ENCODE results near the gene LYPD8.
"Not testable (repeated sequence)": the region's sequence is repeated elsewhere in the genome, so short reads cannot be mapped to it uniquely, and the experiment has no call there.

Gene LYPD8

DNA sequence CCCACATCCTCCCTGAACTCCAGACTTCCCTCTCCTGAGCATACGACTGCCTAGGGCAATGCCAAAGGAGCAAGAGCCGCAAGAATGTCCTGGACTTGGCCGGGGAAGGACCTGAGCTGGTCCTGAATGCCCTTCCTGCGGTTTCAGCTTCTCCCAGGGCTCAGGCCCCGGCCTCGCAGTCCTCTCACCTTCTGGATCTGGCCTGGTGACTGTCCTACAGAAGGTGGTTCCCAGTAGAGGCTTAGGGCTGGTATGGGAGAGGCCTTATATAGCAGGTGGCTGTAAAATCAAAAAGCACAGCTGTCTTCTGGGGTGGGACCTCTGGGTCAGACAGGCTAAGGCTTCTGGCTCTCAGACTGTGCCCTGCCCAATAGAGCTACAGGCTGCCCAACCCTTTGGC lies at the start of gene LYPD8:
LYPD8 (minus strand) TSS at position 243 of the 400 bp plus-strand sequence. CDS start 4,678 bp downstream, outside the sequence.
- DNase-seq (ENCODE audit: low read depth in 2 of 2): no peak

DNA sequence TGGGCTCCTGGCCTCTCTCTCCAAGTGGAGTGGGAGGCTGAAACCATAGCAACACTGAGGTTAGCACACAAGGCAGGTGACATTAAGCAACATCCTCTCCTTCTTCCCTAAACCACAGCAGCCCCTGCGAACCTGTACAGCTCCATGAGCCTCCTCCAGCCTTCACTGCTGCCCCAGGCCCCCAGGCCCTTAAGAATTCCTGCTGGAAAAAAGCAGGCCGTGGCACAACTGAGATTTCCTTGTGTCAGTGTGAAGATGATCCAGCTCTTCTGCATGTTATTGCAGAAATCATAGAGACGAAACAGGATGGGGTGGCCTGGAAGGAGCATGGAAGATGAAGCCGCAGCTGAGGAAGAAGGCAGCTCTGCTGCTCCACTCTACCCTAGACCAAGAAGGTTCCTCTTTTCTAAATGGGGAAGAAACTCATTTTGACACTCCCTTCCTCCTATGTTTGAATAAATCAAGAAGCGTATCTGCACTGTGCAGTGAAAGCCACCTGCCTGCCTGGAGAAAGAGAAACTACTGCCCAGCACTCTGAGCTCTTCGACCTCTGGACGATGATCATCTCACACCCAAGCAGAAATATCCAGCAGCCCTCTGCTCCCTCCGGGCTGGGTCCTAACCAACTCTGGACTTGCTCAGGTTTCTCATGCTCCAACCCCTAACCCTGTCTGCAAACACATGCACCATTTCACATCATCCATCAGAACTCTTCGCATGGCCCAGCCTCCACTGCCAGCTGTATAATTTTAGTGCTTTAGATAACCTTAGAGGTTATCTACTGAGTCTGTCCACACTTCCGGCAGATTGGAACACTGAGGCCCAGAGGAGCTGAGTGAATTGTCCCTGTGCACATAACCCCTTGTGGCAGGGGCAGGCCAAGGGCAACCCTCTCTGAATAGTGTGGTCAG lies 49.5 kb upstream of the LYPD8 start:
- no peak for DNase-seq (ENCODE audit: low read depth in 2 of 2)

DNA sequence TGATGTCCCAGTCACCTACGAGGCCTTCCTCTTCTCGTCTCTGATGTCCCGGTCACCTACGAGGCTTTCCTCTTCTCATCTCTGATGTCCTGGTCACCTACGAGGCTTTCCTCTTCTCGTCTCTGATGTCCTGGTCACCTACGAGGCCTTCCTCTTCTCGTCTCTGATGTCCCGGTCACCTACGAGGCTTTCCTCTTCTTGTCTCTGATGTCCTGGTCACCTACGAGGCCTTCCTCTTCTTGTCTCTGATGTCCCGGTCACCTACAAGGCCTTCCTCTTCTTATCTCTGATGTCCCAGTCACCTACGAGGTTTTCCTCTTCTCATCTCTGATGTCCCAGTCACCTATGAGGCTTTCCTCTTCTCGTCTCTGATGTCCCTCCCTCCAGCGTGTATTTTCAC lies 47.9 kb upstream of the LYPD8 start:
- not testable (repeated sequence) for DNase-seq (ENCODE audit: low read depth in 2 of 2)

DNA sequence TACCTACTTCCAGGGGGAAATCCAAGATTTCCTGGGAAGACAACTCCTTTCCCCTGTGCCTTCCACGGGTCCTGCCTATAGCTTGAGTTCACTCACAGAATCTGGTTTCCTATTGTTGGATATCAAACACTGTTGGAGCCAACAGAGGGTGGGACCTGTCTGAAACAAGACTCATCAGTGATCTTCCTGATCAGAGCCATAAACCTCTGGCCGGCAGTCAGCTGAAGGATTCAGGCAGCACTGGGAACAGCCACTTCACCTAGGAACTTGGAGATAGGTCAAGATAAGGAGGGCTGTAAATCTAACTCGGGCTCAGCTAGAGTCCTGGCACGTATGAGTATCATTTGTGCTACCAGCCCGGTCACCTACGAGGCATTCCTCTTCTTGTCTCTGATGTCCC lies 46.9 kb upstream of the LYPD8 start:
- DNase-seq (ENCODE audit: low read depth in 2 of 2): no peak

DNA sequence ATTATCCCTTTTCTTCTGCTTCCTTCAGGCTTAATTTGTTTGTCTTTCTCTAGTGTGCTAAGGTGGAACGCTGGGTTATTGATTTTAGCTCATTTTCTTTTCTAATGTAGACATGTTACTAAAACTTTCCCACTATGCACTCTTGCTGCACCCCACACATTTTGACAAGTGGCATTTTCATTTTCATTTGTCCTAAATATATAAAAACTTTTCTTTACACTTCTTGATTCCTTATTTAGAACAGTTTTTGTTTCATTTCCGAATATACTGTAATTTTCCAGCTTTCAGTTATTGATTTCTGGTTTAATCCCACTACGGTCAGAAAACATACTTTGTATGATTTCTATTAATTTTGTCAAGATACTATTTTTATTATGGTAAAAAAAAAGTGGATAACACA lies 44.9 kb upstream of the LYPD8 start:
- no peak for DNase-seq (ENCODE audit: low read depth in 2 of 2)

DNA sequence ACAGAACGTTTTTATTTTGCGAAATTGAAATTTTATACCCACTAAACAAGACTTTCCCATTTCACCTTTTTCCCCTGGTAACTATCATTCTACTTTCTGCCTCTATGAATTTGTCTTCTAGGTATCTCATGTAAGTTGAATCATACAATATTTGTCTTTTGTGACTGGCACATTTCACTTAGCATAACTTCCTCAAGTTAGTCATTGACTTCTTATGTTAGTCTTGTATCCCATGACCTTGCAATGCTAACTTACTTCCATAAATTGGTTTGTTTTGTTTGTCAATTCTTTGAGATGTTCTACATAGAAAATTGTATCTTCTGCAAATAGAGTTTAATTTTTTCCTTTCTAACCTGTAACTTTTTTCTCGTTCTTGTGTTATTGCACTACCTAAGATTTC lies 43.2 kb upstream of the LYPD8 start:
- no peak for DNase-seq (ENCODE audit: low read depth in 2 of 2)

DNA sequence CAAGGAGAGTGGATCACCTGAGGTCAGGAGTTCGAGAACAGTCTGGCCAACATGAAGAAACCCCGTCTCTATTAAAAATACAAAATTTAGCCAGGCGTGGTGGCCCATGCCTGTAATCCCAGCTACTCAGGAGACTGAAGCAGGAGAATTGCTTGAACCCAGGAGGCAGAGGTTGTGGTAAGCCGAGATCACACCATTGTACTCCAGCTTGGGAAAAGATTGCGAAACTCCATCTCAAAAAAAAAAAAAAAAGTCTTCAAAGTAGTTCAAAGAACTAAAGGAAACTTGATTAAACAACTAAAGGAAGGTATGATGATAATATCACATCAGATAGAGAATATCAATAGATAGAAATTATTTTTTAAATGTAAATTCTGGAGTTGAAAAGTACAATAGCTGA lies 39.1 kb upstream of the LYPD8 start:
- not testable (repeated sequence) for DNase-seq (ENCODE audit: low read depth in 2 of 2)

DNA sequence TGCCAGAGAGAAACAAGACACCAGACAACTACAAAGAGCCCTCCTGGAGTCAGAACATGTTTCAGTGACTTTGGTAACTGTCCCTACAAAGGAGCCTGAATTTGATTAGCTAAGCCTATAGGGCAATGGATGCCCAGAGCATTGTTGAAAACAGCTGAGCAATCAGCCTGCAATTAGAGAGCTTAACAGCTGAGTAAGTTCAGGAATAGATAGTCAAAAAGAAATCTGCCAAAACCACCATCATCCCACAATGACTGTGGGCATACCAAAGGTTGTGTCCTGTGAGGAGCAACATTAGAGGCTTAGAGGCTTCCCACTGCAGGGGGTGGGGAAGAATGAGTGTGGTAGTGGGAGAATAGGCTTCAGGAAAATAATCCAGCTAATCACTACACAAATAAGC lies 38.0 kb upstream of the LYPD8 start:
- DNase-seq (ENCODE audit: low read depth in 2 of 2): no peak

DNA sequence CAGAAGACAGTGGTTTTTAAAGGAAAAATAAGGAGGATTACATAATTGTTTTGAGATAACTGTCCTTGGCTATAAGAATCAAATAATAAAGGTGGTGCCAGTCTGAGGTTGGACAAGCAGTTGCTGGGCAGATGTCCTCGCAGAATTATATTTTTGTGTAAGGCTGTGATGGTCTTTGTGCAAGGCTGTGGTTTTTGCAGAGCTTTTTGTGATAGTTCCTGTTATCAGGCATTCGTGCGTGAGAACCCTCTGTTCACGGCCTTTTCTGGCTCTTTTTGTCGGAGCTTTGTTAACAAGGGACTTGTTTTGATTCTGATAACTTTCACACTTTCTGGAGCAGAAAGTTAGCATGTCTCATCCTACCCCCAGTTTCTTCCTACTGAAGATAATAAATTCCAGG lies 36.8 kb upstream of the LYPD8 start:
- no peak for DNase-seq (ENCODE audit: low read depth in 2 of 2)

DNA sequence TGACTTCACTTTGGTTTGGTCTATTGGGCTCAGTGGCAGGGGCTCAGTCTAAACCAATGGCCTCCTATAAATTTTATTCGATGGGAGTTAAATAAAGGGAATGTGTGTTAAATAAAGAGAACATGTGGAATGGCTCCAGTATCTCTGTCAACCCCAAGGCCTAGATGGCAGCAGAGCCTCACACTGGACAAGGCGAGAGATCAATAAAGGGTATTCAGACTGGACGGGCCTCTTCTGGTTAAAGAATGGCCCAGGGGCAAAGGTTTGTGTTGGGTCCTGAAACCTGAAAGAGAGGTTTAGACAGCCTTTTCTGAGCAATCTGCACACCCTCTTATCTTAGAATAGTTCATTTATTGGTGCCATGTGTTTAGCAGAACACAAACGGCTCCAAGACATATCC lies 35.5 kb upstream of the LYPD8 start:
- DNase-seq (ENCODE audit: low read depth in 2 of 2): no peak

- DNase-seq (ENCODE audit: low read depth in 2 of 2): no peak
These were observed 34.9 kb upstream of the LYPD8 start for GRCh38 chr1:248790456-248790855.

DNA sequence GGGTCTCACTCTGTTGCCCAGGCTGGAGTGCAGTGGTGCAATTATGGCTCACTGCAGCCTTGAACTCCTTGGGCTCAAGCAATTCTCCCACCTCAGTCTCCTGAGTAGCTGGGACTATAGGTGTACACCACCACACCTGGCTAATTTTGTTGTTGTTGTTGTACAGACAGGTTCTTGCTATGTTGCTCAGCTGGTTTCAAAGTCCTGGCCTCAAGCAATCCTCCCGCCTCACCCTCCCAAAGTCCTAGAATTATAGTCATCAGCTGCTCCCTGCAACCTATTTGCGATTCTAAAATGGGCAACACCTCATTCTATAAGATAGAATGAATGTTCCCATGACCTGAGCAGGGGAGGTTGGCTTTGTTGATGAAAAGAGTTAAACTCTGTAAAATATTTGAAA lies 33.8 kb upstream of the LYPD8 start:
- not testable (repeated sequence) for DNase-seq (ENCODE audit: low read depth in 2 of 2)

- DNase-seq (ENCODE audit: low read depth in 2 of 2): no peak
These were observed 32.8 kb upstream of the LYPD8 start for GRCh38 chr1:248788327-248788726.

DNA sequence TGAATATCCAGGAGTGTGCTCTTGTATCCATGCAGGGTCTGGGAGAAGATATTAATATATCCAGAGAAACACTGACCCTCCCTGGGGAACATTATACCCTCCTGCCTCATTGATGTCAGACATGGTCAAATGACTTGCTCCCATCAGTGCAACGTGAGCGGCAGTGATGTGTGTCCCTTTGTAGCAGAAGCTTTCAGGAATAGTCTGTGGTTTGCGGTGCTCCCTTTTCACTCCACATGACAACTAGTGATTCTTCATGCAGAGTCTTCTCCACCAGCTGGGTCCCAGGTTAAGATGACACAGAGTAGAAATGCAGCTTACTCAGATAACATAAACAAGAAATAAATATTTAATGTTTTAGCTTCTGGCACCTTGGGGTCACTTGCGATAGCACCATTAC lies 31.9 kb upstream of the LYPD8 start:
- DNase-seq (ENCODE audit: low read depth in 2 of 2): no peak

DNA sequence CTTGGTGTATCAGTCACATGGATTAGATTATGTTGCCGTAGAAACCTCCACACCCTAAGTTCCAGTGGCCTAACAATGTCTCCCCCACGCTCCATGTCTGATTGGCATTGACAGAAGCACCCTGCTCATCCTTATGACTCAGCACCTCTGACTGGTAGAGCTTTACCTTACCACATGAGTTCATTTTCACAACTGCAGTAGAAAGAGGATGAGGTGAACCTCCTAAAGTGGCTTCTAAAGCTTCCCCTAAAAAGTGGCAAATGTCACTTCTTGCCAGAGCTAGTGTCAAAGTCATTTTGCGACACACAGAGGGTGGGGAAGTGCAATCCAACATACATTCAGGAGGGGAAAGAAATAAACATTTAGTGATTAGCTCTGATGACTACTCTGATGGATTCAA lies 30.6 kb upstream of the LYPD8 start:
- no peak for DNase-seq (ENCODE audit: low read depth in 2 of 2)

DNA sequence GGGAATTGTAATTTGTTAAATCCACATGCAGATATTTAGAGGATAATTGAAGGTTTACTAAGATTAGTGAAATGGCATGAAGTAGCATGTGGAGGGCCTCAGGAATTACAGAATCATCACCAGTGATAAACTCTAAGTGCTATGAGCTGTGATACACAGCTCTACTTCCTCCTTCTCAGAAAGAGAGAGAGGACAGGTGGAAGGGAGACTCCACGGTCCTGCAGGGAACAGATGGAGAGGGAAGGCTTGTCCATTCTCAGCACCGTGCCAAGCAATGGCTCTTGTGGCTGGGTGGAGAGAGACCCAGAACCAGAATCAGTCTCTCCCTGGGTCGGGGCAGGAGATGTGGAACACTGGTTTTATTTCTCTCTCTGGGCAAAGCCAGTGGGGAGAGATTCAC lies 27.8 kb upstream of the LYPD8 start:
- no peak for DNase-seq (ENCODE audit: low read depth in 2 of 2)

GRCh38 chr1:248782416-248783141 lies 27.0 kb upstream of the LYPD8 start:
- DNase-seq (ENCODE audit: low read depth in 2 of 2): no peak

DNA sequence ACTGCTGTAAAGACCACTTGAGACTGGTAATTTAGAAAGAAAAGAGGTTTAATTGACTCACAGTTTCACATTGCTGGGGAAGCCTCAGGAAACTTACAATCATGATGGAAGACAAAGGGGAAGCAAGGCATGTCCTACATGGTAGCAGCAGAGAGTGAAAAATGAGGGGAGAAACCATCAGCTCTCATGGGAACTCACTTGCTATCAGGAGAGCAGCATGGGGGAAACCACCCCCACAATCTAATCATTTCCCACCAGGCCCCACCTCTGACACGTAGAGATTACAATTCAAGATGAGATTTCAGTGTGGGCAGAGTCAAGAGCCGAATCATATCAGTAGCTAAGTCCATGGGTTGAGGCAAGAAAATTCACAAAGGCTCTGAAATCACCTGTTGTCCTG lies 23.8 kb upstream of the LYPD8 start:
- DNase-seq (ENCODE audit: low read depth in 2 of 2): no peak

DNA sequence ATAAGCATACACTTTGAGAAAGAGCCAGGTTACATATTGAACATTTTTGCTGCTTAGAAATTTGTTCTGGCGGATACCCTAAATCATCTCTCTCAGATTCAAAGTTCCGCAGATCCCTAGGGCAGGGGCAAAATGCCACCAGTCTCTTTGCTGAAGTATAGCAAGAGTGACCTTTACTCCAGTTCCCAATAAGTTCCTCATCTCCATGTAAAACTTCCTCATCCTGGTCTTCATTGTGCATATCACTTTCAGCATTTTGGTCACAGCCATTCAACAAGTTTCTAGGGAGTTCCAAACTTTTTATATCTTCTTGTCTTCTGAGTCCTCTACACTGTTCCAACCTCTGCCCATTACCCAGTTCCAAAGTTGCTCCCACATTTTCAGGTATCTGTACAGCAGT lies 23.3 kb upstream of the LYPD8 start:
- DNase-seq (ENCODE audit: low read depth in 2 of 2): no peak

DNA sequence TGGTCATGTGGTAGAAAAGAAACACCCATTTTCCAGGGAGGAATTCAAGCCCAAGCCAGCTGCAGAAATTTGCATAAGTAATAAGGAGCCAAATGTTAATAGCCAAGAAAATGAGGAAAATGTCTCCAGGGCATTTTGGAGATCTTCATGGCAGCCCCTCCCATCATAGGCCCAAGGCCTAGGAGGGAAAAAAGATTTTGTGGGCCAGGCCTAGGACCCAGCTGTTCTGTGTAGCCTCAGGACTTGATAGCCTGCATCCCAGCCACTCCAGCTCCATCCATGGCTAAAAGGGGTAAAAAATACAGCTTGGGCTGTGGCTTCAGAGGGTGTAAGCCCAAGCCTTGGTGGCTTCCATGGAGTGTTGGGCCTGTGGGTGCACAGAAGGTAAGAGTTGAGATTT lies 21.4 kb upstream of the LYPD8 start:
- DNase-seq (ENCODE audit: low read depth in 2 of 2): no peak

DNA sequence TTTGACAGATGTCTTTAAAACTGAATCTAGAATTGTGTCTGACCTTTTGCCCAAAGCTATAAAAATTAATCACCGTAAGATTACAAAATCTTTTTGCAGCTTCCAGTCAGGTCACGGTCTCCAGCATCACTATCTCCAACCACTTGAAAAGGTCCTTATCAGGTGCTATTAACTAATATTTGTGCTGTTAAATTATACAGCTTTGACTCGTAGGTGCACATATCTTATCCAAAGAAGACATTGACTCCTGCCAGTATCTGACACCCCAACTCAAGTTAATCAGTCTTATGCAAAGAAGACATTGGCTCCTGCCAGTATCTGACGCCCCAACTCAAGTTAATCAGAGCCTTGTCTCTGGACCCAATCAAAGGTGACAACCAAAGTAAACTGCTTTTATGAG lies 19.9 kb upstream of the LYPD8 start:
- no peak for DNase-seq (ENCODE audit: low read depth in 2 of 2)

DNA sequence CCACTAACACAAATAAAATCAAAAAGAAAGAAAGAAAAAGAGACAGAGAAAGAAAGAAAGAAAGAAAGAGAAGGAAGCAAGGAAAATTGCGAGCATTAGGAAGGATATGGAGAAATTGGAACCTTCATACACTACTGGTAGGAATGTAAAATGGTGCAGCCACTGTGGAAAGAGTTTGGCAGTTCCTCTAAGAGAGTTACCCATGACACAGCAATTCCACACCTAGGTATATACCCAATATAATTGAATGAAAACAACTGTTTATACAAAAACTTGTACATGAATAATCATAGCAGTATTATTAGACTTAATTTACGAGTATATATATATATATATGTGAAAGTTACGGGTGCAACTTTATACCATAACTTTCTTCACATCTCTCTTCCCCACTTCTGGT lies 4.1 kb upstream of the LYPD8 start:
- no peak for DNase-seq (ENCODE audit: low read depth in 2 of 2)

DNA sequence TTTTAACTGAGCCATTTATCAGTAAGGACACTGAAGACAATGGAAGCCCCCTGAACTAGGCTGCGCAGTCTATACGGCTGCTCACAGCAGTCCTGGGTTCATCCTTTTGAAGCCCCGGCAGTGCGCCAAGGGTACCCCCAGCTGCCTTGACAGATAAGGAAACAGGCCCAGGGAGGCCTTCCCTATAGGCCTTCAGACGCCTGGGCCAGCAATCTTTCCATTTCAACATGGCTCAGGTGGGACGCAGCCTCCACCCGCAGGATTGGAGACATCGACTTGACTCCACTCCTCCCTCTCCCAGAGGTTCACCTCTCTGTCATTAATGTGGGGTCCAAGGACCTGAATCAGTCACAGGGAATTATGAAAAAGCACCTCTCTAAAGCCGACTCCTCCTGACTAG lies 2.8 kb upstream of the LYPD8 start:
- no peak for DNase-seq (ENCODE audit: low read depth in 2 of 2)
